HG03442 (cell line): Measurements from ENCODE around the gene COL9A2.
A peak's percentile ranks its signal among the peaks of the same experiment; 100 is the strongest.

Source experiments
- ATAC-seq: cut with Tn5 transposase; IDR thresholded peaks from one replicate; pipeline ENCODE4 v1.9.1; 2021; ENCODE audit warnings: mild to moderate bottlenecking, moderate library complexity; ENCODE audit not compliant: unreplicated experiment

COL9A2 gene

GRCh38 chr1:40265298-40265697 is 51.8 kb downstream of the COL9A2 start:
- ATAC-seq: no peak

GRCh38 chr1:40264354-40264781 is 52.7 kb downstream of the COL9A2 start:
- ATAC-seq: no peak

GRCh38 chr1:40258445-40258769 is 58.7 kb downstream of the COL9A2 start:
- ATAC-seq: no peak

- ATAC-seq: peak; percentile 84
Measured at GRCh38 chr1:40257688-40258444, 59.2 kb downstream of the COL9A2 start, which contains the start of gene ZMPSTE24. Gene ZMPSTE24, plus strand, starts transcription at chr1:40258236. Its CDS starts 36 bp downstream, at chr1:40258272.

DNA sequence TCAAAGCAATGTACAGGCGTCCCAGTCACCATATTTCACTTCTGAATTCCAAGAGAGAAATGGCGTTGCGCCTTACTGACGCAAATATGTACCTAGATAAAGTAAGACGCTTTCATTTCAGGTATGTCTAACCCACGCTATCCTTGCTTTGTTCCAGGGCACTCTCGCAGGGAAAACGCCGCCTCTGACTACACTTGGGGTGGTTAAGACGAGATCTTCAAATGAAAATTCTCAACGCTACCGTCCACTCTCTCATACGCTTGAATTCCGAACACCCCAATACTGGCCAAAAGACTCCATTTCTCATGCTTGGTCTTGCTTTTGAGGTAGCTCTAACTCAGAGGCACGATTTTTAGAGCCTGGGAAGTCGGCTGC is 59.8 kb downstream of the COL9A2 start:
- peak; percentile 8 for ATAC-seq

- no peak for ATAC-seq
Measured at GRCh38 chr1:40256401-40257084, 60.5 kb downstream of the COL9A2 start.

DNA sequence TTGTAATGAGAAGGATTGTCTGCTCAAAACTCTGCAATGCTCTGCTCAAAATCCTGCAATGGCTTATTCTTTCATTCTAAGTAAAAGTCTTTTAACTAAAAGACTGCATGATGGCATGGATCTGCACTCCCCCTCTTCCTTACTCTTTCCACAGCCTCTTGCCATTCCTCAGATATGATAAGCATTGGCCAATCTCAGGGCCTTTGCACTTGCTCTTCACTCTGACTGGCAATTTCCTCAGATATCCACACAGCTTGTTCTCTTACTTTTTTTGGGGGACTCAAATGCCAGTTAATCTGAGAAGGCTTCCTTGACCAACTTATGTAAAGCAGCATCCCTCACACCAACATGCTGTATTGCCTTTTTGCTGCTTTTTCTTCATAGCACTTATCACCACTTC is 61.9 kb downstream of the COL9A2 start:
- ATAC-seq: no peak

- no peak for ATAC-seq
Measured at GRCh38 chr1:40252601-40253000, 64.5 kb downstream of the COL9A2 start.

- ATAC-seq: no peak
Measured at GRCh38 chr1:40251456-40251855, 65.6 kb downstream of the COL9A2 start.
